Large intestine (tissue), 3 donors: ENCODE data around the gene MAD1L1. TPM values are rescaled to one million over a fixed set of nuclear protein-coding genes. Genes with fewer than 3 reads are reported as not detected.
"Not testable (repeated sequence)": the region's sequence is repeated elsewhere in the genome, so short reads cannot be mapped to it uniquely, and the experiment has no call there.

Experiments used
- DNase-seq, 2 donors: peaks; one replicate each; pipeline versions ENCODE4 v3.0.0 to v3.0.0-alpha.2; 2013
- H3K27ac ChIP-seq: one replicate; pipeline ENCODE4 v1.5.1; 2013; ENCODE audit warnings: low read length
- H3K27me3 ChIP-seq: 2 replicates; pipeline ENCODE4 v1.6.1; 2013; ENCODE audit warnings: low read length; ENCODE audit not compliant: control insufficient read depth, insufficient read depth
- H3K36me3 ChIP-seq: 2 replicates; pipeline ENCODE4 v1.6.1; 2013; ENCODE audit warnings: low read length; ENCODE audit not compliant: control insufficient read depth, insufficient read depth
- H3K4me1 ChIP-seq: one replicate; pipeline ENCODE4 v1.6.1; 2013; ENCODE audit warnings: low read length; ENCODE audit not compliant: control insufficient read depth, insufficient read depth
- H3K4me3 ChIP-seq: one replicate; pipeline ENCODE4 v1.5.1; 2013; ENCODE audit warnings: low read length
- H3K9me3 ChIP-seq: one replicate; pipeline ENCODE4 v1.6.1; 2013; ENCODE audit warnings: mild to moderate bottlenecking, low read depth, low read length, moderate library complexity; ENCODE audit not compliant: control insufficient read depth
- WGBS: methylation state at CpG from one replicate; pipeline ENCODE4 v1.1.5; 2013; ENCODE audit warnings: low lambda C conversion rate; ENCODE audit not compliant: insufficient coverage; 5-methylcytosine and 5-hydroxymethylcytosine counted together
- polyA plus RNA-seq: library from polyadenylated mRNA; unstranded; fragments of 120-200 nt; gene quantifications from one replicate; pipeline ENCODE4 v1.2.1, GENCODE V29; 2013

The MAD1L1 gene
- polyA plus RNA-seq, 1 donor, result 15.1 TPM

GRCh38 chr7:1973321-1974251 lies 259.2 kb downstream of the MAD1L1 start:
- H3K4me1 ChIP-seq, result no peaks in the 10 kb centered on the region
- no CpG with 5 or more reads among the region's 33 CpGs for WGBS
- peaks cover 14% of the 10 kb centered on the region for H3K9me3 ChIP-seq
- H3K27ac ChIP-seq, result no peak overlapping the region
- peaks cover 13% of the 10 kb centered on the region for H3K36me3 ChIP-seq
- H3K27me3 ChIP-seq, result no peaks in the 10 kb centered on the region
- H3K4me3 ChIP-seq, result no peak overlapping the region
- no peak for DNase-seq

GRCh38 chr7:1972744-1973143 lies 260.0 kb downstream of the MAD1L1 start:
- peaks cover 17% of the 10 kb centered on the region for H3K36me3 ChIP-seq
- H3K27me3 ChIP-seq, result no peaks in the 10 kb centered on the region
- DNase-seq, result no peak
- H3K4me3 ChIP-seq, result no peak overlapping the region
- no peaks in the 10 kb centered on the region for H3K4me1 ChIP-seq
- 93% methylated on average over 3 of the region's 9 CpGs for WGBS
- no peak overlapping the region for H3K27ac ChIP-seq
- H3K9me3 ChIP-seq, result peaks cover 10% of the 10 kb centered on the region

DNA sequence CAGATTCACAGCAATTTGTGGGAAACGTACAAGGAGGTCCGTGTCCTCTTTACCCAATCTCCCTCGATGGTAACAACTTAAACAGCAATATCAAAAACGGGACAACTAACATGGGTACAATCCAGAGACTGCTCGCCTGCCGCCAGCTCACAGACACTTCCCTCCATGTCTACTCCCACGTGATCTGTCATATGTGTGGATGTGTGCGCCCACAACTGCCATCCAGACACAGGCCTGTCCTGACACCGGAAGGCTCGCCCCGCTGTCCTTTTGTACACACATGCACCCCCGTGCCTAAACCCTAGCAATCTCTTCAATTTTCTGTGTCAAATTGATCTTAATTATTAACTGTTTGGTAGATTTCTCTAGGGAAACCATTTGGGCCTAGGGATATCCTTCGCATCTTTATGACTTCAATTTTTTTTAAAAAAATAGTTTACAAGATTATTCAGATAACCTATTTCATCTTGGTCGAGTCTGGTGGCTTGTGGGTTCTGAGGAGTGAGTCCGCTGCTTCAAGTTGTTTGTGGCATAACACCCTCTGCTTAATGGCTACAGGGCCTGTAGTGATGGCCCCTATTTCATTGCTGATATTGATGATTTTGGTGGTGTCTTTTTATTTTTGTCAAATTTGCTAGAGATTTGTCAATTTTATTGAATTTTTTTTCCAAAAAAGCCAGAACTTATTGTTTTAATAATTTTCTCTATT lies 260.6 kb downstream of the MAD1L1 start:
- peaks cover 3% of the 10 kb centered on the region for H3K9me3 ChIP-seq
- no peak overlapping the region for H3K27ac ChIP-seq
- WGBS, result 100% methylated on average over 1 of the region's 15 CpGs
- H3K4me1 ChIP-seq, result no peaks in the 10 kb centered on the region
- no peak for DNase-seq
- H3K4me3 ChIP-seq, result no peak overlapping the region
- peaks cover 15% of the 10 kb centered on the region for H3K36me3 ChIP-seq
- no peaks in the 10 kb centered on the region for H3K27me3 ChIP-seq

- Histone ChIP-seq H3K36me3 (peaks cover 14% of the 10 kb centered on the region), H3K4me1 (no peaks in the 10 kb centered on the region), H3K27me3 (no peaks in the 10 kb centered on the region), H3K9me3 (peaks cover 2% of the 10 kb centered on the region), H3K4me3 (no peak overlapping the region), H3K27ac (no peak overlapping the region)
- no peak for DNase-seq
- WGBS, result no CpG with 5 or more reads among the region's 19 CpGs
These were observed 261.9 kb downstream of the MAD1L1 start for GRCh38 chr7:1970895-1971294.

DNA sequence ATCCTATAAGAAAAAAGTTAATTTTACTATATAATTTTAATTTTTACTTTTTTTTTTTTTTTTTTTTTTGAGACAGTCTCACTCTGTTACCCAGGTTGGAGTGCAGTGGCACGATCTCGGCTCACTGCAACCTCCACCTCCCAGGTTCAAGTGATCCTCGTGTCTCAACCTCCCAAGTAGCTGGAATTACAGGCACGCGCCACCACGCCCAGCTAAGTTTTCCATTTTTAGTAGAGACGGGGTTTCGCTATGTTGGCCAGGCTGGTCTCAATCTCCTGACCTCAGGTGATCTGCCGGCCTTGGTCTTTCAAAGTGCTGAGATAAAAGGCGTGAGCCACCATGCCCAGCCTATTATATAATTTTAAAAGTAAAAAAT lies 262.5 kb downstream of the MAD1L1 start:
- H3K4me3 ChIP-seq, H3K27ac ChIP-seq, H3K27me3 ChIP-seq, H3K9me3 ChIP-seq, H3K4me1 ChIP-seq, DNase-seq: not testable (repeated sequence)
- peaks cover 10% of the 10 kb centered on the region for H3K36me3 ChIP-seq
- no CpG with 5 or more reads among the region's 10 CpGs for WGBS

GRCh38 chr7:1969459-1970284 lies 263.1 kb downstream of the MAD1L1 start:
- peaks cover 2% of the 10 kb centered on the region for H3K9me3 ChIP-seq
- WGBS, result no CpG with 5 or more reads among the region's 8 CpGs

GRCh38 chr7:1968397-1969111 lies 264.2 kb downstream of the MAD1L1 start:
- H3K27ac ChIP-seq, result no peak overlapping the region
- no CpG with 5 or more reads among the region's 36 CpGs for WGBS
- no peaks in the 10 kb centered on the region for H3K4me1 ChIP-seq
- H3K4me3 ChIP-seq, result no peak overlapping the region
- H3K9me3 ChIP-seq, result peaks cover 2% of the 10 kb centered on the region
- no peaks in the 10 kb centered on the region for H3K27me3 ChIP-seq
- peaks cover 8% of the 10 kb centered on the region for H3K36me3 ChIP-seq
- no peak for DNase-seq

More at GRCh38 chr7:1969459-1970284, 263.1 kb downstream of the MAD1L1 start:
- DNase-seq, result no peak
- H3K36me3 ChIP-seq, result peaks cover 10% of the 10 kb centered on the region
- no peaks in the 10 kb centered on the region for H3K27me3 ChIP-seq
- no peak overlapping the region for H3K4me3 ChIP-seq
- H3K27ac ChIP-seq, result no peak overlapping the region
- H3K4me1 ChIP-seq, result no peaks in the 10 kb centered on the region

DNA sequence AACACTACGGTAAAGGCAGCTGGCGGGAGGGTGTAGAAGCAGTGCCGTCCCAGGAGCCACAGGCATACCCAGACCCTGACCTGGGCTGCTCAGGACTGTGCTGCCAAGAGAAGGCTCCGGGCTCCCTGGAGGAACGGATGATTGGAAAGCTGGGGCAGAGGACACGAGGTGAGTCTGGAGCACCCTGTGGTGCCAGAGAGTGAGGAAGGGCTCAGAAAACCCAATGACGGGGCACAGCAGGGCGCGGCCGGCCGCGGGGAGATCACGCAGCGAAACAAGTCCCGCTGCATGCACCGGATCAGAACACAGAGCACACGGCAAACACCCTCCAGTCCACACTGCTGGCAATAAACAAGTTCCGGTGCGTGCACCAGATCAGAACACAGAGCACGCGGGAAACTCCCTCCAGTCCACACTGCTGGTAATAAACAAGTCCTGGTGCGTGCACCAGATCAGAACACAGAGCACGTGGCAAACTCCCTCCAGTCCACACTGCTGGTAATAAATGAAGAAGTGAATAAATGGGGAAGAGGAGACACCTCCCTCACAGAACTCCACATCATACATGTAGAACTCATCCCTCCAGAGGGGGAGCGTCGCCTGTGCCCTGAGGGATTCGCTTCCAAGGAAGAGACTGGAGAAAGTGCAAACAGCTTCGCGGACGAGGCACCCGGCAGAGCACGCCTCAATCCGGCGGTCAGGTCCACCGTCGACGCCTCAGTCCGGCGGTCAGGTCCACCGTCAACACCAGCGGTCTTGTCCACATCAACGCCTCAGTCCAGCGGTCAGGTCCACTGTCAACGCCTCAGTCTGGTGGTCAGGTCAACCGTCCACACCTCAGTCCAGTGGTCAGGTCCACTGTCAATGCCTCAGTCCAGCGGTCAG lies 265.0 kb downstream of the MAD1L1 start:
- WGBS, result 93% methylated on average over 10 of the region's 45 CpGs

DNA sequence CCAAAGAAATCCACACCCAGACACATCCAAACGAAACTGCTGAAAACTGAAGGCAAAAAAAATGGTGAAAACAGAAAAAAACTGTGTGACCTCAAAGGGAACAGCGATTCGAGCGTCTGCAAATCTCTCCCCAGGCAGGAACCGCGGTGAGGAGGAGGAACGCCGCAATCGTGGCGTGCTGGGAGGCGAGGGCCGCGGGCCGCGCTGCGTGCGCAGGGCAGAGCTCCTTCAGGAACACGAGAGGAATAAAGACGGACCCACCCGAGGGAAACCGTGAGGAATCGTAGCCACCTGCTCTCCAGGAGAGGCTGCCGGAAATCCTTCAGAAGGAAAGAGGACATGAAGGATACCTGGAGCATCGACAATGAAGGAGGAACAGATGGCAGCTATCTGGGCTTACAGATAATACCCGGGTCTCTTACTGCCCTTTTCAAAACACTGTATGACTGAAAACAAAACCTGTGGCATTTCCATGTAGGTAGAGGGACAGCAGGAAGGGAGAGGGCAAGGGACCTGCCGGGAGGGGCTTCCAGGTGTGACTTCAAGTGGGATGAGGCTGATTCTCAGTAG lies 266.0 kb downstream of the MAD1L1 start:
- H3K27ac ChIP-seq, result no peak overlapping the region
- no peaks in the 10 kb centered on the region for H3K4me1 ChIP-seq
- WGBS, result no CpG with 5 or more reads among the region's 26 CpGs
- no peaks in the 10 kb centered on the region for H3K27me3 ChIP-seq
- H3K36me3 ChIP-seq, result peaks cover 5% of the 10 kb centered on the region
- no peak for DNase-seq
- no peak overlapping the region for H3K4me3 ChIP-seq
- peaks cover 2% of the 10 kb centered on the region for H3K9me3 ChIP-seq

More for the DNA sequence above, 265.0 kb downstream of the MAD1L1 start:
- H3K4me3 ChIP-seq, result no peak overlapping the region
- peaks cover 2% of the 10 kb centered on the region for H3K9me3 ChIP-seq
- peaks cover 5% of the 10 kb centered on the region for H3K36me3 ChIP-seq
- H3K27me3 ChIP-seq, result no peaks in the 10 kb centered on the region
- DNase-seq, result no peak
- no peak overlapping the region for H3K27ac ChIP-seq
- H3K4me1 ChIP-seq, result no peaks in the 10 kb centered on the region
